ENCODE data around the gene KRT26. TPM values are rescaled to one million over a fixed set of nuclear protein-coding genes. Genes with fewer than 3 reads are reported as not detected.

KRT26 gene
- total RNA-seq, result not detected
- not detected for polyA plus RNA-seq
- long read RNA-seq, donor 1, result 0 reads
- long read RNA-seq, donor 2, result 0 reads
- long read RNA-seq, donor 3, result 0 reads

GRCh38 chr17:40772101-40772500, at the start of gene KRT26:
KRT26 (minus strand) TSS chr17:40772201; CDS start chr17:40772113, 88 bp downstream.
- Histone ChIP-seq H3K27ac (no peak within 1 kb of the TSS), H3K4me1 (ENCODE audit: insufficient read depth) (no peaks in the 10 kb centered on the region), H3K36me3 (no peaks in the 10 kb centered on the region), H3K9me3 (no peaks in the 10 kb centered on the region), H3K27me3 (no peaks in the 10 kb centered on the region), H3K4me3 (no peak within 1 kb of the TSS)
- TF ChIP-seq POLR2A (IDR thresholded peaks at IDR 0.05), result no peak
- TF ChIP-seq, protein P1, sequence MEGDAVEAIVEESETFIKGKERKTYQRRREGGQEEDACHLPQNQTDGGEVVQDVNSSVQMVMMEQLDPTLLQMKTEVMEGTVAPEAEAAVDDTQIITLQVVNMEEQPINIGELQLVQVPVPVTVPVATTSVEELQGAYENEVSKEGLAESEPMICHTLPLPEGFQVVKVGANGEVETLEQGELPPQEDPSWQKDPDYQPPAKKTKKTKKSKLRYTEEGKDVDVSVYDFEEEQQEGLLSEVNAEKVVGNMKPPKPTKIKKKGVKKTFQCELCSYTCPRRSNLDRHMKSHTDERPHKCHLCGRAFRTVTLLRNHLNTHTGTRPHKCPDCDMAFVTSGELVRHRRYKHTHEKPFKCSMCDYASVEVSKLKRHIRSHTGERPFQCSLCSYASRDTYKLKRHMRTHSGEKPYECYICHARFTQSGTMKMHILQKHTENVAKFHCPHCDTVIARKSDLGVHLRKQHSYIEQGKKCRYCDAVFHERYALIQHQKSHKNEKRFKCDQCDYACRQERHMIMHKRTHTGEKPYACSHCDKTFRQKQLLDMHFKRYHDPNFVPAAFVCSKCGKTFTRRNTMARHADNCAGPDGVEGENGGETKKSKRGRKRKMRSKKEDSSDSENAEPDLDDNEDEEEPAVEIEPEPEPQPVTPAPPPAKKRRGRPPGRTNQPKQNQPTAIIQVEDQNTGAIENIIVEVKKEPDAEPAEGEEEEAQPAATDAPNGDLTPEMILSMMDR (IDR thresholded peaks at IDR 0.05), result no peak
- TF ChIP-seq EP300 (IDR thresholded peaks at IDR 0.05), result no peak
- intact Hi-C loops (cut with DNase I), result no loop called here
- WGBS, 3 donors, result 91 to 97% (median 96%) methylated on average over 3 of the region's 3 CpGs
- DNase-seq, result no peak

GRCh38 chr17:40821536-40821935, 49.5 kb upstream of the KRT26 start:
- no peaks in the 10 kb centered on the region for H3K27me3 ChIP-seq
- H3K4me1 ChIP-seq (ENCODE audit: insufficient read depth), result peaks cover 2% of the 10 kb centered on the region
- TF ChIP-seq EP300 (IDR thresholded peaks at IDR 0.05) (no peak), POLR2A (IDR thresholded peaks at IDR 0.05) (no peak)
- TF ChIP-seq, protein P1 (IDR thresholded peaks at IDR 0.05), result no peak
- no peaks in the 10 kb centered on the region for H3K36me3 ChIP-seq
- H3K9me3 ChIP-seq, result no peaks in the 10 kb centered on the region
- H3K27ac ChIP-seq, result no peak overlapping the region
- no peak overlapping the region for H3K4me3 ChIP-seq
- intact Hi-C loops (cut with DNase I), result no loop called here
- no peak for DNase-seq

GRCh38 chr17:40820228-40820838, 48.3 kb upstream of the KRT26 start:
- Histone ChIP-seq H3K27ac (no peak overlapping the region), H3K27me3 (no peaks in the 10 kb centered on the region), H3K4me3 (no peak overlapping the region), H3K4me1 (ENCODE audit: insufficient read depth) (peaks cover 2% of the 10 kb centered on the region), H3K9me3 (no peaks in the 10 kb centered on the region), H3K36me3 (no peaks in the 10 kb centered on the region)
- no peak for DNase-seq
- intact Hi-C loops (cut with DNase I), result no loop called here
- WGBS, 3 donors, result 85 to 88% (median 88%) methylated on average over 9 of the region's 9 CpGs
- TF ChIP-seq, protein P1 (IDR thresholded peaks at IDR 0.05), result no peak
- TF ChIP-seq POLR2A (IDR thresholded peaks at IDR 0.05) (no peak), EP300 (IDR thresholded peaks at IDR 0.05) (no peak)

DNA sequence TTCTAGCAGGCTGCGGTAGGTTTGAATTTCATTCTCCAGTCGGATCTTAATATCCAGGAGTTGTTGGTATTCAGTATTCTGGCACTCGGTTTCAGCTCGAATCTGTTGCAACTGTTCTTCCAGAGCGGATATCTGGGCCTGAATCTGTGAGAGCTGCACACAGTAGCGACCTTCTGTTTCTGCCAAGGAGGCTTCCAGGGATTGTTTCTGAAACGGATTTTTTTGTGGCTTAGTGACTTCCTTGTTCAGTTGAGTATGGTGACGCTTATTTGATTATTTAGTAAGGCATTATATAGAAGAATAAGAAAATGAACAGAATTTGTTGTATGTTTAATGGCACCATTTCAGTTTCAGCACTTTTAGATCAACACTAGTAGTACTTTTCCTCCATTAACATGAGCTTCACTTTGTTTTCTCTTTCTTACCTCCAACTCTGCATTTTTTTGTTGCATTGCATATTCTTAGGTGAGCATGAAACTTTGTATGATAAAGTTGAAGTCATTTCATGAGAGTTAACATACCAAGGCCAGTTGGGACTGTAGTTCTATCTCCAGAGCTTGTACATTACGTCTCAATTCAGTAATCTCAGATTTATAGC, 47.6 kb upstream of the KRT26 start:
- Histone ChIP-seq H3K27ac (peak overlapping the region in 1 of 2 donors; percentile 80), H3K9me3 (no peaks in the 10 kb centered on the region), H3K27me3 (no peaks in the 10 kb centered on the region), H3K36me3 (no peaks in the 10 kb centered on the region), H3K4me3 (peak overlapping the region; percentile 53), H3K4me1 (ENCODE audit: insufficient read depth) (peaks cover 2% of the 10 kb centered on the region)
- 26 to 40% (median 27%) methylated on average over 9 of the region's 9 CpGs for whole genome bisulfite sequencing, 3 donors
- no peak for DNase-seq
- TF ChIP-seq EP300 (IDR thresholded peaks at IDR 0.05), result no peak
- TF ChIP-seq, protein P1 (IDR thresholded peaks at IDR 0.05), result no peak
- TF ChIP-seq POLR2A (IDR thresholded peaks at IDR 0.05), result no peak
- intact Hi-C loops (cut with DNase I), result no loop called here

All from ovary (tissue), 10 donors.